Lower lobe of right lung (tissue), 2 donors: ENCODE results near the gene SH2D3A. TPM values are rescaled to one million over a fixed set of nuclear protein-coding genes. Genes with fewer than 3 reads are reported as not detected.
A peak's percentile ranks its signal among the peaks of the same experiment; 100 is the strongest.

Experiments used
- ATAC-seq, 2 donors: fragments of 200-7000 bp; cut with Tn5 transposase; one replicate each; pipeline ENCODE4 v1.9.1; 2020 to 2022; ENCODE audit warnings: mild to moderate bottlenecking in 2 of 2, moderate library complexity in 2 of 2
- DNase-seq: peaks from one replicate; pipeline ENCODE4 v3.0.0-alpha.2; 2020
- H3K27ac ChIP-seq: fragments of 200-600 bp; one replicate; pipeline ENCODE4 v1.8.0; 2022
- H3K27me3 ChIP-seq: fragments of 200-600 bp; one replicate; pipeline ENCODE4 v1.8.0; 2022; ENCODE audit warnings: low read depth
- H3K36me3 ChIP-seq: fragments of 200-600 bp; one replicate; pipeline ENCODE4 v1.8.0; 2022; ENCODE audit warnings: mild to moderate bottlenecking
- H3K4me1 ChIP-seq: fragments of 200-600 bp; one replicate; pipeline ENCODE4 v1.8.0; 2022
- H3K4me3 ChIP-seq: fragments of 200-600 bp; one replicate; pipeline ENCODE4 v1.8.0; 2022; ENCODE audit warnings: mild to moderate bottlenecking
- H3K9me3 ChIP-seq: fragments of 200-600 bp; one replicate; pipeline ENCODE4 v1.8.0; 2022
- intact Hi-C: fragments of 100-400 bp; cut with DNase I; formaldehyde crosslinking; loops from one replicate; pipeline ENCODE4 v1.11.0; 2022
- microRNA-seq: library from miRNA; unstranded; fragments of <30 nt; microRNA quantifications from one replicate; pipeline ENCODE4 v1.2.0, GENCODE V29; 2020; ENCODE audit warnings: borderline number of aligned reads
- total RNA-seq: library from RNA; stranded (reverse); fragmentation: NEBNext Ultra II Directional; extraction: Animal tissue kit (Norgen Biotek cat#: 25700); gene quantifications from one replicate; pipeline ENCODE4 v1.2.1, GENCODE V29; 2021
- TF ChIP-seq, protein P1 (sequence below): fragments of 200-600 bp; IDR thresholded peaks from one replicate; pipeline ENCODE4 v1.8.0; 2022; ENCODE audit warnings: antibody characterized with exemption, mild to moderate bottlenecking
- donor health status: DM: no; HTN: yes; CAD: no; lungs with severe emphysema.

The SH2D3A gene
- total RNA-seq, 1 donor from 2014 or later, result 21.2 TPM

DNA sequence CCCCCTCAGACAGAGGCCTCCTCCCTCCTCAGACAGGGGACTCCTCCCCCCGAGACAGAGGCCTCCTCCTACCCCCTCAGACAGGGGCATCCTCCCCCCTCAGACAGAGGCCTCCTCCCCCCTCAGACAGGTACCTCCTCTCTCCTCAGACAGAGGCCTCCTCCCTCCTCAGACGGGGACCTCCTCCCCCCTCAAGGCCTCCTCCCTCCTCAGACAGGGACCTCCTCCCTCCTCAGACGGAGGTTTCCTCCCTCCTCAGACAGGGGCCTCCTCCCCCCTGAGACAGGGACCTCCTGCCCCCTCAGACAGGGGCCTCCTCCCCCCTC, 60.6 kb downstream of the SH2D3A start:
- TF ChIP-seq, protein P1, sequence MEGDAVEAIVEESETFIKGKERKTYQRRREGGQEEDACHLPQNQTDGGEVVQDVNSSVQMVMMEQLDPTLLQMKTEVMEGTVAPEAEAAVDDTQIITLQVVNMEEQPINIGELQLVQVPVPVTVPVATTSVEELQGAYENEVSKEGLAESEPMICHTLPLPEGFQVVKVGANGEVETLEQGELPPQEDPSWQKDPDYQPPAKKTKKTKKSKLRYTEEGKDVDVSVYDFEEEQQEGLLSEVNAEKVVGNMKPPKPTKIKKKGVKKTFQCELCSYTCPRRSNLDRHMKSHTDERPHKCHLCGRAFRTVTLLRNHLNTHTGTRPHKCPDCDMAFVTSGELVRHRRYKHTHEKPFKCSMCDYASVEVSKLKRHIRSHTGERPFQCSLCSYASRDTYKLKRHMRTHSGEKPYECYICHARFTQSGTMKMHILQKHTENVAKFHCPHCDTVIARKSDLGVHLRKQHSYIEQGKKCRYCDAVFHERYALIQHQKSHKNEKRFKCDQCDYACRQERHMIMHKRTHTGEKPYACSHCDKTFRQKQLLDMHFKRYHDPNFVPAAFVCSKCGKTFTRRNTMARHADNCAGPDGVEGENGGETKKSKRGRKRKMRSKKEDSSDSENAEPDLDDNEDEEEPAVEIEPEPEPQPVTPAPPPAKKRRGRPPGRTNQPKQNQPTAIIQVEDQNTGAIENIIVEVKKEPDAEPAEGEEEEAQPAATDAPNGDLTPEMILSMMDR, result no peak
- intact Hi-C loops, result no loop called here
- Histone ChIP-seq H3K27ac (no peak overlapping the region), H3K9me3 (no peaks in the 10 kb centered on the region), H3K27me3 (peaks cover 3% of the 10 kb centered on the region), H3K4me1 (no peaks in the 10 kb centered on the region), H3K36me3 (peaks cover 64% of the 10 kb centered on the region), H3K4me3 (no peak overlapping the region)
- ATAC-seq, result peak; percentile 14 to 15
- DNase-seq, result no peak

DNA sequence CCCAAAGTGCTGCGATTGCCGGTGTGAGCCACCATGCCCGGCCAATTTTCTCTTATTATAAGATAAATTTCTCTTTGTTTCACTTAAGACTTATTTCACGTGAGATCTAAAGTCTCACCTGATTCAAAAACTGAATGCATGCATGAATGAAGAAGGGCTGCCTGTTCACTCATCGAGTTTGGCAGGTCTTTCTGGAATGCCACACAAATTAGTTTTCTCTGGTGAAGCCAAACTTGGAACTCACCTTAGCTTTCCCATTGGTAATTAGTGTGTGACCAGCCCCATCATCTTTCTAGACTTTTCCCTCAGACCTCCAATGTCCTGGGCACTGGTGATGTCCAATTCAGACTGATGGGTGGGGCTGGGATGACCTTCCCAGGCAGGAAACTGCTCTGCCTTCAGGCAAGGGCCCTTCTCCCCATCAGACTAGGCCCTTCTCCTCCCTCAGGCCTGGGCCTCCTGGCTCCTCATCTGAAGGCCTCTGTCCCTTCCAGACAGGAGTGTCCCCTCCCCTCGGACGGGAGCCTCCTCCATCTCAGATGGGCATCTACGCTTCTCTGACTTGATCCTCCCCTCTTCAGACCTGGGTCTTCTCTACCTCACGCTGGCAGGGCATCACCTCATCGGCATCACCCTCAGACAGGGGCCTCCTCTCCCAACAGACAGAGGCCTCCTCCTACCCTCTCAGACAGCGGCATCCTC, 61.2 kb downstream of the SH2D3A start:
- H3K9me3 ChIP-seq, result no peaks in the 10 kb centered on the region
- H3K36me3 ChIP-seq, result peaks cover 64% of the 10 kb centered on the region
- ATAC-seq, result peak in 1 of 2 donors; percentile 18
- peaks cover 3% of the 10 kb centered on the region for H3K27me3 ChIP-seq
- H3K27ac ChIP-seq, result no peak overlapping the region
- TF ChIP-seq, protein P1, result no peak
- no peak overlapping the region for H3K4me3 ChIP-seq
- H3K4me1 ChIP-seq, result no peaks in the 10 kb centered on the region
- intact Hi-C loops, result no loop called here
- DNase-seq, result no peak

Small RNAs within 50 kb of the gene (microRNA-seq; reads per million reads assigned to microRNA genes)
- gene MIR6791, result not detected

Other genes with a start within 250 kb of the SH2D3A start
- gene TNFSF9, start 236.4 kb downstream of the SH2D3A start, total RNA-seq, result 4.1 TPM
- 2.6 TPM for gene CD70, start 176.3 kb downstream of the SH2D3A start, total RNA-seq
- 3.3 TPM for gene TNFSF14, start 97.3 kb downstream of the SH2D3A start, total RNA-seq
- gene C3, start 46.8 kb downstream of the SH2D3A start, total RNA-seq, result 1,321 TPM
- 87.0 TPM for gene GPR108, start 29.9 kb downstream of the SH2D3A start, total RNA-seq
- 65.8 TPM for gene TRIP10, start 27.8 kb downstream of the SH2D3A start, total RNA-seq
- gene VAV1, start 5.3 kb upstream of the SH2D3A start, total RNA-seq, result 36.2 TPM
- gene ADGRE1, start 120.1 kb upstream of the SH2D3A start, total RNA-seq, result 1.8 TPM